Lower leg skin (tissue), 4 donors: ENCODE results near the gene ARFGAP3. TPM values are rescaled to one million over a fixed set of nuclear protein-coding genes. Genes with fewer than 3 reads are reported as not detected.

ENCODE experiments used
- DNase-seq, 2 donors: peaks; one replicate each; pipeline ENCODE4 v3.0.0-alpha.2; 2019; ENCODE audit warnings: low spot score in 2 of 2
- H3K4me3 ChIP-seq: fragments of 200-600 bp; sonication (generic); 2 replicates; pipeline ENCODE4 v1.5.1; 2017; ENCODE audit warnings: mild to moderate bottlenecking, low read depth; ENCODE audit not compliant: poor library complexity, severe bottlenecking
- POLR2A ChIP-seq, 2 donors: fragments of 450-650 bp; IDR thresholded peaks; one replicate each; pipeline ENCODE4 v1.6.1; 2016 to 2017; ENCODE audit warnings: antibody characterized with exemption in 2 of 2, mild to moderate bottlenecking in 1 of 2, moderate library complexity in 1 of 2
- WGBS, 2 donors: methylation state at CpG; one replicate each; pipeline ENCODE4 v1.1.5; 2018; 5-methylcytosine and 5-hydroxymethylcytosine counted together
- intact Hi-C: fragments of 100-400 bp; cut with DNase I; formaldehyde crosslinking; loops from one replicate; pipeline ENCODE4 v1.15.0; 2023; ENCODE audit warnings: low total_unique reads
- total RNA-seq, 4 donors: library from RNA; depleted of rRNA; stranded (reverse); fragments of >200 nt; gene quantifications; one replicate each; pipeline ENCODE4 v1.1.0, GENCODE V29; 2016
- TF ChIP-seq, protein P1 (sequence below), 3 donors: fragments of 450-650 bp; IDR thresholded peaks; one replicate each; pipeline ENCODE4 v1.5.1; 2016; ENCODE audit warnings: antibody characterized with exemption in 3 of 3, mild to moderate bottlenecking in 3 of 3, moderate library complexity in 2 of 3

Gene ARFGAP3
- total RNA-seq, 4 donors from 2014 or later = 22.9 to 47.2 (median 31.2) TPM

DNA sequence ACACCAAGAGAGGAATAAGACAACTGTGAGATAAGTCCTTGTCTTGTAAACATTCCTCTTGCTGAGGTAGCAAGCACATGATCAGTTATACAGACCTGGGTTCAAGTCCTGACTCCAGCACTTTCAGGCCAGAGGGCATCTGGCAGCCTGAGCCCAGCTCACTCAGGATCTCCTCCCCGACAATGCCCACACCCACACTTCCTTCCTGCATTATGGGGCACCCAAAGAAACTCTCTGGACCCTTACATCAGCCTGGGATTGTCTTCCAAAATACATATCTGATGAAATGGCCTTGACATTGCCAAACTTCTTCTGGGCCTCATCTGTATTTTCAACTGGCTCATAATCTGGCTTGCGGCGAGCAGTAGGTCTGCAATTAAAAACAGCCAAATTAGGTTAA, 48.6 kb downstream of the ARFGAP3 start:
- TF ChIP-seq POLR2A (IDR thresholded peaks at IDR 0.05) = no peak
- TF ChIP-seq, protein P1, sequence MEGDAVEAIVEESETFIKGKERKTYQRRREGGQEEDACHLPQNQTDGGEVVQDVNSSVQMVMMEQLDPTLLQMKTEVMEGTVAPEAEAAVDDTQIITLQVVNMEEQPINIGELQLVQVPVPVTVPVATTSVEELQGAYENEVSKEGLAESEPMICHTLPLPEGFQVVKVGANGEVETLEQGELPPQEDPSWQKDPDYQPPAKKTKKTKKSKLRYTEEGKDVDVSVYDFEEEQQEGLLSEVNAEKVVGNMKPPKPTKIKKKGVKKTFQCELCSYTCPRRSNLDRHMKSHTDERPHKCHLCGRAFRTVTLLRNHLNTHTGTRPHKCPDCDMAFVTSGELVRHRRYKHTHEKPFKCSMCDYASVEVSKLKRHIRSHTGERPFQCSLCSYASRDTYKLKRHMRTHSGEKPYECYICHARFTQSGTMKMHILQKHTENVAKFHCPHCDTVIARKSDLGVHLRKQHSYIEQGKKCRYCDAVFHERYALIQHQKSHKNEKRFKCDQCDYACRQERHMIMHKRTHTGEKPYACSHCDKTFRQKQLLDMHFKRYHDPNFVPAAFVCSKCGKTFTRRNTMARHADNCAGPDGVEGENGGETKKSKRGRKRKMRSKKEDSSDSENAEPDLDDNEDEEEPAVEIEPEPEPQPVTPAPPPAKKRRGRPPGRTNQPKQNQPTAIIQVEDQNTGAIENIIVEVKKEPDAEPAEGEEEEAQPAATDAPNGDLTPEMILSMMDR (IDR thresholded peaks at IDR 0.05) = no peak
- intact Hi-C loops = no loop called here
- WGBS, 2 donors = 74 to 78% methylated on average over 3 of the region's 3 CpGs
- no peak for DNase-seq
- no peak overlapping the region for H3K4me3 ChIP-seq

DNA sequence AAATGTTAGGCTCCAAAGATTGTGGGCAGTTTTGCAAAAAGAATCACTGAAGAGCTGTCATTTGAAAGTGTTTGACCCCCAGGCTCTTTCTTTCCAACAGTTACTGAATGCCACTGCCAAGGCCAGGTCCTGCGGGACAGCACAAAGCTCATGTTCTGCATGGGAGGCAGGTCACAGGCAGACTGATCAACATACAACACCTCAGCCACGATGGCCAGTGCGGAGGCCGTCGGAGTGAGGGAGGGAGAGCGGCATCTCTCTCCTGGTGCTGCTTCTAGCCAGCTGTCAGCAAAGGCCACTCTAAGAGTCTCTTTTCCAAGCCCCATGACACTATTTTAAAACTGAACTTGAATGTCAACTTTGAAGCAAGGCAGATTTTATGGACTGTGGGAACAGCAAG, 49.9 kb downstream of the ARFGAP3 start:
- H3K4me3 ChIP-seq = no peak overlapping the region
- intact Hi-C loops = no loop called here
- TF ChIP-seq, protein P1 (IDR thresholded peaks at IDR 0.05) = no peak
- no peak for TF ChIP-seq POLR2A (IDR thresholded peaks at IDR 0.05)
- DNase-seq = peak in 1 of 2 donors; percentile 68
- 91 to 93% methylated on average over 6 of the region's 6 CpGs for WGBS, 2 donors

DNA sequence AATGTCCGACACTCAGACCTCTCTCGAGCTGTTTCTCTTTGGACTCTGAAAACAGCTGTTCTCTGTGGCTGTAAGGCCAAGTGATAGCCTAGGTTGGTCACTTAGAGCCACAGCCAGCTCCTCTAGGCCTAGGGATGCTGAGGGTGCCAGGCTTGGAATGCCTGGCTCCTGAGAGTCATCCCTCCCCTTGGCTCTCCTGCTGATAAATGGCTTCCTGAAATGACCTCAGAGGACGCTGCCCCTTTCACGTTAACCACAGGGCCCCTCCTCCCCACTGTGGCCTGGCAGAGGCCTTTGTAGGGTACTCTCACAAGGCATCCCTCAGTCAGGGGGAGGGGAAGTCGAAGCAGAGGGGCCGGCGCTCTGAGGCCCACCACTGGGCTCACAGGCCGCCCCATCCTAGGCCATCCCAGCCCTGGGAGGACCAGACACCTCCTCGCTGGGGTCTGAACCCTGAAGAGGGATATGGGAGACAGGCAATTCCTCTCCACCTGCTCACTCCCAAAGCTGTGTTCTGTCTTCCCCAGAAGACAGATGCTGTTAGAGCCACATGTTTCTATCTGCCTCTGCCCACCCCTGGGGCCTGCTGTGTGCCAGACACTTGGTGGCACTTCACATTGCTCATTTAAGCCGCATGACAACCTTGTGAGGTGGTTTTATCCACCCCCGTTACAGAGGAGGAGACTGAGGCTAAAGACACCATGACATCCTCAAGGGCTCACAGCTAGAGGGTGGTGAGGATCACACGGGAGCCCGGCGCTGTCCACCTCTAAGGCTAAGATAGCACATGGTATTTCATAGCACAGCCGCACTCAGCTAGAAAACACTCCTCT, 50.9 kb downstream of the ARFGAP3 start:
- 78 to 80% methylated on average over 10 to 15 of the region's 15 CpGs for WGBS, 2 donors
- intact Hi-C loops = no loop called here
- H3K4me3 ChIP-seq = no peak overlapping the region
- DNase-seq = peak in 1 of 2 donors; percentile 45
- TF ChIP-seq, protein P1 (IDR thresholded peaks at IDR 0.05) = no peak
- no peak for TF ChIP-seq POLR2A (IDR thresholded peaks at IDR 0.05)

DNA sequence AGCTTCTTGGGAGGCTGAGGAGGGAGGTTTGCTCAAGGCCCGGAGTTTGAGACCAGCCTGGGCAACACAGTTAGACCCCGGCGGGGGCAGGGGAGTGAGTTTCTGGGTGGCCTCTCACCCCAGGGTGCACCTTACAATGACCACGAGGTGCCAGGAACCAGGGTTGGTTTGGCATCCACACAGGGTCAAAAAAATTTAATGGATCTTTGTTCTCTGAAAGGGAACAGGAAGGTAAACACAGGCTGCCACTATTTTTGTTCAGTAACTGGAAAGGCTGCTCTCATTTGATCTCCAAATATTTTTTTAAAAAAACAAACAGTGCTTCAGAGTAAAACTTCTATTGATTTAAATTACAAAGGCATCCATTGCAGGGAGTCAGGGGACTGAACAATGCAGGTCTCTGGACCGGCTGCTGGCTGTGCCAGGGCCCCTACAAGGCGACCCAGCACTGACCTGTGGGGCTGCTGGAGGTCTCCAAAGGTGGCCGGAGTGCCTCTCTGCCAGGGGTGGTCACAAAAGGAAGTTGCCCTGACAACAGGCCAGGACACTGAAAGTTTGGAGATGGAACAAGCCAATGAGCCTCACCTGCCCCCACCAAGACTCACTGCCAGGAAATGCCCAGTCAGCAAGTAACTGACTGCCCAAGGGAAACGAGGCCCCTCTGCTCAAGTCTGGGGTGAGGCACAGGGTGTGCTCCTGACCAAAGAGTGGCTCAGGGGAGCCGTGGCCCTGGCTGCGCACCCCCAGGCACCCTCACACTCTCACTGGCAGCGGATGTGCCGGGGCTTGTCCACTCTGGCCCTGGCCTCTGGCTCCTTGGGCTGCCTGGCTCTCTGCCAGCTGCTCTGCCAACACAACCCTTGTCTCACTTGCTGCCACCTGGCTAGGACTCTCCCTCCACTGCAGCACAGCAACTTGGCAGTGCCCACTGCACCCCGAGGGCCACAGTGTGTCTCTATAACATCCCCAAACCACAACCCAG, 51.8 kb downstream of the ARFGAP3 start:
- no peak overlapping the region for H3K4me3 ChIP-seq
- 71 to 80% methylated on average over 8 to 13 of the region's 13 CpGs for WGBS, 2 donors
- intact Hi-C loops = no loop called here
- TF ChIP-seq POLR2A (IDR thresholded peaks at IDR 0.05) = no peak
- peak in 1 of 2 donors; percentile 83 for DNase-seq

DNA sequence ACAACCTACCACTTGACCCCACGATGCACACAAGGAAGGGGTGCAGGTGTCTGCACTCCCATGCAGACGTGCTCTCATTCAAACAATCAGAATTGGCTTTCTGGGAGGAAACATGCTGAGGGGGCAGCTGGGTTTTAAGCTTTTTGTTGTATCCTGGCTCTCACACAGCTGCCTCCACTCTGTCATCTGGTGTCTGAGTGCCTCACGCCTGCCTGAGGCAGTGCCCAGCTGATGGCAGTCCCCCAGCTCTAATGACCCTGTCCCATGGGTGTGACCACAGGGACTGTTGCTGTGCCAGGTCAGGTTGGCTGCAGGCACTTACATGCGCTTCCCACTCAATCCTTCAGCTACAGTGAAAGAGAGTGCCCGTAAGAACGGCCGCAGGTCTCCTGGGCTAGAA, 53.7 kb downstream of the ARFGAP3 start:
- DNase-seq = peak in 1 of 2 donors; percentile 82
- TF ChIP-seq, protein P1 (IDR thresholded peaks at IDR 0.05) = no peak
- TF ChIP-seq POLR2A (IDR thresholded peaks at IDR 0.05) = no peak
- no peak overlapping the region for H3K4me3 ChIP-seq
- WGBS, 2 donors = 77 to 78% methylated on average over 7 of the region's 7 CpGs
- intact Hi-C loops = no loop called here
